DND-41 (cell line): ENCODE data around the gene RIBC1.
A peak's percentile ranks its signal among the peaks of the same experiment; 100 is the strongest.

ENCODE experiments used
- ATAC-seq: fragments of 200-7000 bp; cut with Tn5 transposase; 3 replicates; pipeline ENCODE4 v1.9.1; 2021; ENCODE audit warnings: low read depth; ENCODE audit not compliant: insufficient read depth
- DNase-seq: peaks from one replicate; pipeline ENCODE4 v3.0.0-alpha.2; 2020
- H2AFZ ChIP-seq: 2 replicates; pipeline ENCODE4 v1.6.0; 2012; ENCODE audit warnings: low read depth, low read length
- H3K27ac ChIP-seq: 2 replicates; pipeline ENCODE4 v1.5.1; 2012; ENCODE audit warnings: low read length, inconsistent platforms
- H3K27me3 ChIP-seq: fragments of 200-600 bp; sonication (generic); 2 replicates; pipeline ENCODE4 v1.6.0; 2012; ENCODE audit warnings: low read length, mild to moderate bottlenecking, inconsistent platforms; ENCODE audit not compliant: insufficient read depth, poor library complexity
- H3K36me3 ChIP-seq: 2 replicates; pipeline ENCODE4 v1.5.1; 2012; ENCODE audit warnings: low read length, inconsistent platforms; ENCODE audit not compliant: insufficient read depth
- H3K4me1 ChIP-seq: 2 replicates; pipeline ENCODE4 v1.5.1; 2012; ENCODE audit warnings: mild to moderate bottlenecking, low read length; ENCODE audit not compliant: insufficient read depth
- H3K4me2 ChIP-seq: 2 replicates; pipeline ENCODE4 v1.6.0; 2012; ENCODE audit warnings: mild to moderate bottlenecking, moderate library complexity, low read length, inconsistent platforms; ENCODE audit not compliant: insufficient read depth
- H3K4me3 ChIP-seq, 2 experiments: fragments of 200-600 bp in 1 of 2; shearing (Covaris generic) in 1 of 2; 2 replicates each; pipeline ENCODE4 v1.5.1; 2012 to 2016; ENCODE audit warnings: inconsistent platforms in 2 of 2, low read length in 2 of 2, mild to moderate bottlenecking in 2 of 2, low read depth in 1 of 2, moderate library complexity in 1 of 2
- H3K79me2 ChIP-seq: 2 replicates; pipeline ENCODE4 v1.6.0; 2012; ENCODE audit warnings: low read length, inconsistent platforms; ENCODE audit not compliant: insufficient read depth
- H3K9ac ChIP-seq: 2 replicates; pipeline ENCODE4 v1.6.0; 2012; ENCODE audit warnings: low read depth, mild to moderate bottlenecking, inconsistent platforms, low read length, moderate library complexity
- H3K9me3 ChIP-seq: 2 replicates; pipeline ENCODE4 v1.5.1; 2012; ENCODE audit warnings: low read length, moderate library complexity, mild to moderate bottlenecking, inconsistent platforms; ENCODE audit not compliant: insufficient read depth, severe bottlenecking
- H4K20me1 ChIP-seq: 2 replicates; pipeline ENCODE4 v1.6.0; 2012; ENCODE audit warnings: low read length; ENCODE audit not compliant: insufficient read depth
- EZH2 ChIP-seq: IDR thresholded peaks from 3 replicates; pipeline ENCODE4 v1.6.1; 2012; ENCODE audit warnings: borderline replicate concordance, low read depth, mild to moderate bottlenecking, moderate library complexity, low read length, inconsistent platforms; ENCODE audit not compliant: severe bottlenecking
- TF ChIP-seq, protein P1 (sequence below): IDR thresholded peaks from 2 replicates; pipeline ENCODE4 v1.5.1; 2012; ENCODE audit warnings: borderline replicate concordance, low read length, moderate library complexity, mild to moderate bottlenecking; ENCODE audit not compliant: poor library complexity, severe bottlenecking; ENCODE audit errors: extremely low read depth

RIBC1 gene

DNA sequence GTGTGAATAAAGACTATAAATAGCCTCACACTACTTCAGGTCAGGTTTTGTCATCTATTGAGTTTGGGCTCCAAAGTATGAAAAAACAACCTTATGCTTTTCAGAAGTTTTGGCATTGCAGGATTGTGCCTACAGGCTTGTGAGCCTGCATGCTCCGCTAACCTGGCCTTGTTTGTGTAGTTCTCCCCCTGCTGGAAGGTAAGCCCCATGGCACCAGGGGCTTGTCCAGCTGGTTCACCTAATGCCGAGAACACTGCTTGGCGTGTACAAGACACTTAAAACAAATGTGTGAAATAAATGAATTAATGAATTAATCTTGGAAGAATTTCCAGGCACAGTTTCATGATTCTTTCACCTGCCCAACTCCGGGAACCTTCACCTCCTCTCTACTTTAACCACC is 13.3 kb downstream of the RIBC1 start:
- H3K36me3 ChIP-seq: peaks cover 14% of the 10 kb centered on the region
- no peaks in the 10 kb centered on the region for H4K20me1 ChIP-seq
- no peaks in the 10 kb centered on the region for H3K9me3 ChIP-seq
- no peaks in the 10 kb centered on the region for H3K27me3 ChIP-seq
- H3K79me2 ChIP-seq: peaks cover 12% of the 10 kb centered on the region
- peak overlapping the region; percentile 39 for H2AFZ ChIP-seq
- H3K4me2 ChIP-seq: no peak overlapping the region
- TF ChIP-seq, protein P1, sequence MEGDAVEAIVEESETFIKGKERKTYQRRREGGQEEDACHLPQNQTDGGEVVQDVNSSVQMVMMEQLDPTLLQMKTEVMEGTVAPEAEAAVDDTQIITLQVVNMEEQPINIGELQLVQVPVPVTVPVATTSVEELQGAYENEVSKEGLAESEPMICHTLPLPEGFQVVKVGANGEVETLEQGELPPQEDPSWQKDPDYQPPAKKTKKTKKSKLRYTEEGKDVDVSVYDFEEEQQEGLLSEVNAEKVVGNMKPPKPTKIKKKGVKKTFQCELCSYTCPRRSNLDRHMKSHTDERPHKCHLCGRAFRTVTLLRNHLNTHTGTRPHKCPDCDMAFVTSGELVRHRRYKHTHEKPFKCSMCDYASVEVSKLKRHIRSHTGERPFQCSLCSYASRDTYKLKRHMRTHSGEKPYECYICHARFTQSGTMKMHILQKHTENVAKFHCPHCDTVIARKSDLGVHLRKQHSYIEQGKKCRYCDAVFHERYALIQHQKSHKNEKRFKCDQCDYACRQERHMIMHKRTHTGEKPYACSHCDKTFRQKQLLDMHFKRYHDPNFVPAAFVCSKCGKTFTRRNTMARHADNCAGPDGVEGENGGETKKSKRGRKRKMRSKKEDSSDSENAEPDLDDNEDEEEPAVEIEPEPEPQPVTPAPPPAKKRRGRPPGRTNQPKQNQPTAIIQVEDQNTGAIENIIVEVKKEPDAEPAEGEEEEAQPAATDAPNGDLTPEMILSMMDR: peak; percentile 84
- TF ChIP-seq EZH2: no peak
- H3K27ac ChIP-seq: no peak overlapping the region
- DNase-seq (peak; percentile 64), ATAC-seq (peak; percentile 77)
- H3K4me3 ChIP-seq: no peak overlapping the region
- no peak overlapping the region for H3K9ac ChIP-seq
- H3K4me1 ChIP-seq: peaks cover 16% of the 10 kb centered on the region

DNA sequence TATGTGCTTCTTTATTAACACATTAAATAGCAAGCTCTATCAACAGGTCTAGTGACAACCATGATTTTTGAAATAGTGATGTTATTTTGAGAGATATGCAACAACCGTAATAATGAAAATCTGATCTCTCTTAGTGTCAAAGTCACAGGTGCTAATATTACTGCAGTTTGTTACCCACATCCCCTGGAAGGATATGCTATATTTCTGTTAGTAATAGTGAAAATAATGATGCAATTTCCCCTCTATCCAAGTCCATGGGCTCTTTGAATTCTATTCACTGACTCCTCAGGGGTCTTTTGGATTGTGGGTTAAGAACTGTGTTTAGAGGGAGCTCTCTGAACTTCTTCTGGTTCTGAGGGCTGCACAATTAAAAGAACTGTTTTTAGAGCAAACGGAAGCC is 14.5 kb downstream of the RIBC1 start:
- H3K36me3 ChIP-seq: peaks cover 2% of the 10 kb centered on the region
- peaks cover 6% of the 10 kb centered on the region for H3K27me3 ChIP-seq
- TF ChIP-seq, protein P1: no peak
- TF ChIP-seq EZH2: no peak
- H2AFZ ChIP-seq: no peak overlapping the region
- H3K79me2 ChIP-seq: peaks cover 12% of the 10 kb centered on the region
- DNase-seq (no peak), ATAC-seq (no peak)
- H3K4me3 ChIP-seq: no peak overlapping the region
- no peak overlapping the region for H3K9ac ChIP-seq
- H3K9me3 ChIP-seq: no peaks in the 10 kb centered on the region
- H3K27ac ChIP-seq: no peak overlapping the region
- H3K4me1 ChIP-seq: peaks cover 16% of the 10 kb centered on the region
- H3K4me2 ChIP-seq: no peak overlapping the region
- H4K20me1 ChIP-seq: no peaks in the 10 kb centered on the region

DNA sequence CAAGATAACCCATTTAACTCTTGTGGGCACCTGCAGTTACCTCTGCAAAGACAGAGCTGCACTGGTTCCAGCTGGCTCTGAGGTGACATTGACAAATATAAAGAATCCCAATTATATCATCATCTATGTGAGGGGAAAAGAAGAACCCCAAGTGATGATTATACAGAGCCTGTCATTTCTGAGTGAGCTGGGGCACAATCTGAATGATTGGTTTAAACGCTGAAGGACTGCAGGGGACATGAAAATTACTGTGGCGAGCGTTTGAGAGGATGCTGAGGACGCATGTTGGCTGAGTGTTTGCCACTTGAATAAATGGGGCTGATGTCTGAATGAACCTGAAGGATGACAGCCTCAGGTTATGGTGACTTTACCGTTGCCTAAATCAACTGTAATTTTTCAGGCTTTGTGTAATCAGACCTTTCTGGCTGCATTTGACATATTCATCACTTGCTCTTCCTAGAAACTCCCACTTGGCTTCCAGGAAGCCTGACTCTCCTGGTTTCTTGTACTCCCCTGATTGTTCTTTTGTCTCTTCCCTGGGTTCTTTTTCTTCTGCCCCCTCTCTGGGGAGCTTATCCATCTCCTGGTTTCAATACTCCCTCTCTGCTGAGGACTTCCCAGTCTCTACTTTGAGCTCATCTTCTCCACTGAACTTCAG is 15.6 kb downstream of the RIBC1 start:
- peaks cover 14% of the 10 kb centered on the region for H3K4me1 ChIP-seq
- TF ChIP-seq EZH2: no peak
- TF ChIP-seq, protein P1: no peak
- H2AFZ ChIP-seq: no peak overlapping the region
- DNase-seq: no peak
- no peaks in the 10 kb centered on the region for H3K9me3 ChIP-seq
- no peaks in the 10 kb centered on the region for H4K20me1 ChIP-seq
- no peak overlapping the region for H3K4me3 ChIP-seq
- peaks cover 6% of the 10 kb centered on the region for H3K27me3 ChIP-seq
- H3K9ac ChIP-seq: no peak overlapping the region
- ATAC-seq: no peak
- H3K4me2 ChIP-seq: no peak overlapping the region
- no peak overlapping the region for H3K27ac ChIP-seq
- no peaks in the 10 kb centered on the region for H3K36me3 ChIP-seq
- H3K79me2 ChIP-seq: peaks cover 12% of the 10 kb centered on the region
